ENCODE results near the gene SSBP4. TPM values are rescaled to one million over a fixed set of nuclear protein-coding genes. Genes with fewer than 3 reads are reported as not detected.
"Not testable (repeated sequence)": the region's sequence is repeated elsewhere in the genome, so short reads cannot be mapped to it uniquely, and the experiment has no call there.

SSBP4 gene
- total RNA-seq, 1 donor, result 46.2 TPM

- peaks cover 12% of the 10 kb centered on the region for H3K27me3 ChIP-seq (ENCODE audit: insufficient read depth, low read length)
- H3K4me1 ChIP-seq (ENCODE audit: insufficient read depth, low read length), result peaks cover 76% of the 10 kb centered on the region
- H3K4me3 ChIP-seq (ENCODE audit: low read length), result peak overlapping the region; percentile 13
- H3K9me3 ChIP-seq (ENCODE audit: low read depth, low read length), result no peaks in the 10 kb centered on the region
These were observed 30.1 kb upstream of the SSBP4 start for GRCh38 chr19:18388960-18389725.

DNA sequence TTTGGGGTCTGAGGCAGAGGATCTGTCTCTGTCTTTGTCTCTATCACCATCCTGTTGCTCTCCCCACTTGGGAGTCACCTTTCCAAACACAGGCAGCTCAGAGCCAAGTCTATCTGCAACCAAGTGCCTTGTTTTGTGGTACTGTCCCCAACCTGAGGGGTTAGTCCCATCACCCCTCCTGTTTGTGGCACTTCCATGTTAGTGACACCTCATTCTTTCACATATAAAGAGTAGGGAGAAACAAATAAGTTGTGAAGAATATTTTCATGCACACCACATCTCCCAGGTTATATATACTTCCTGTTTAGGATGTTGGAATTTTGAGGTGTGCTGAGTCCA, 29.5 kb upstream of the SSBP4 start:
- Histone ChIP-seq H3K9me3 (ENCODE audit: low read depth, low read length) (no peaks in the 10 kb centered on the region), H3K4me1 (ENCODE audit: insufficient read depth, low read length) (peaks cover 78% of the 10 kb centered on the region), H3K27me3 (ENCODE audit: insufficient read depth, low read length) (peaks cover 12% of the 10 kb centered on the region), H3K4me3 (ENCODE audit: low read length) (no peak overlapping the region)

GRCh38 chr19:18390065-18390907, 28.9 kb upstream of the SSBP4 start:
- Histone ChIP-seq H3K4me3 (ENCODE audit: low read length) (no peak overlapping the region), H3K27me3 (ENCODE audit: insufficient read depth, low read length) (peaks cover 10% of the 10 kb centered on the region), H3K4me1 (ENCODE audit: insufficient read depth, low read length) (peaks cover 81% of the 10 kb centered on the region)

DNA sequence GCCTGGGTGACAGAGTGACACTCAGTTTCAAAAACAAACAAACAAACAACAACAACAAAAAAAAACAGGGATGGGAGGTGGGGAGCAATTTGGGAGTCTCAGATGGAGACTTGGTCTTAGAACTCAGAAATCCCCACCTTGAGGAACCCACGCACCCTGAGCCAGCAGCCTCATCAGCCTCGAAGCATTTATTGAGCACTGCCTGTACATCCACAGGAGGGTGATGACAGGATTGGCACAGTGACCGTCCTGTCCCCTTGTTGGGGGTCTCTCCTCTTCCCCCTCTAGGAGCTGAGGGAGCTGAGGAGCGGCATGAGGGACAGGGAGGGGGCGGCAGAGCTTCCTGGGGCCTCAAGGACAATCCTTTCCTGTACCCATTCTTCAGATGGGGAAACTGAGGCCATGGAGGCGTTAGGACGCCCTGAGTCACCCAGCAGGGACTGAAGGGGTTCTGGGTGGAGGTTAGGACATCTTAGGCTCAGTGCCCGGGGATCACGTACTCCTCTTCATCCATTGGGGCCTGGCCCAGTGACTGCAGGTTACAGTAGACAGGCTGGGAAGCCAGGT, 27.6 kb upstream of the SSBP4 start:
- no peak overlapping the region for H3K4me3 ChIP-seq (ENCODE audit: low read length)
- H3K27me3 ChIP-seq (ENCODE audit: insufficient read depth, low read length), result peaks cover 7% of the 10 kb centered on the region
- peaks cover 83% of the 10 kb centered on the region for H3K4me1 ChIP-seq (ENCODE audit: insufficient read depth, low read length)
- H3K9me3 ChIP-seq (ENCODE audit: low read depth, low read length), result no peaks in the 10 kb centered on the region

More at GRCh38 chr19:18390065-18390907, 28.9 kb upstream of the SSBP4 start:
- H3K9me3 ChIP-seq (ENCODE audit: low read depth, low read length), result no peaks in the 10 kb centered on the region

DNA sequence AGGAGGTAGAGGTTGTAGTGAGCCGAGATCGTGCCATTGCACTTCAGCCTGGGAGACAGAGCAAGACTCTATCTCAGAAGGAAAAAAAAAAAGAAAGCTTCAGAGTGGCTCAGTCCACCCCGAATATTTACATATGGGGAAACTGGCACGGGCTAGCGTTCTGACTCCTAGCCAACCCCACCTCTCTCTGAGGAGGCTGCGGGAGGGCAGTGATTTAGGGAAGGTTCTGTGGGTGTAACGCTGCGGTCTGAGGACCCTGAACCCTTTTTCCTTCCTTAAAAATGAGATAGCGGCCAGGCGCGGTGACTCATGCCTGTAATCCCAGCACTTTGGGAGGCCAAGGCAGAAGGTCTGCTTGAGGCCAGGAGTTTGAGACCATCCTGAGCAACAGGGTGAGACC, 26.8 kb upstream of the SSBP4 start:
- no peaks in the 10 kb centered on the region for H3K9me3 ChIP-seq (ENCODE audit: low read depth, low read length)
- H3K4me1 ChIP-seq (ENCODE audit: insufficient read depth, low read length), result peaks cover 86% of the 10 kb centered on the region
- peaks cover 2% of the 10 kb centered on the region for H3K27me3 ChIP-seq (ENCODE audit: insufficient read depth, low read length)
- H3K4me3 ChIP-seq (ENCODE audit: low read length), result peak overlapping the region; percentile 81

- no peaks in the 10 kb centered on the region for H3K27me3 ChIP-seq (ENCODE audit: insufficient read depth, low read length)
- peak overlapping the region; percentile 81 for H3K4me3 ChIP-seq (ENCODE audit: low read length)
- peaks cover 86% of the 10 kb centered on the region for H3K4me1 ChIP-seq (ENCODE audit: insufficient read depth, low read length)
- no peaks in the 10 kb centered on the region for H3K9me3 ChIP-seq (ENCODE audit: low read depth, low read length)
These were observed 26.3 kb upstream of the SSBP4 start for GRCh38 chr19:18392926-18393325.

DNA sequence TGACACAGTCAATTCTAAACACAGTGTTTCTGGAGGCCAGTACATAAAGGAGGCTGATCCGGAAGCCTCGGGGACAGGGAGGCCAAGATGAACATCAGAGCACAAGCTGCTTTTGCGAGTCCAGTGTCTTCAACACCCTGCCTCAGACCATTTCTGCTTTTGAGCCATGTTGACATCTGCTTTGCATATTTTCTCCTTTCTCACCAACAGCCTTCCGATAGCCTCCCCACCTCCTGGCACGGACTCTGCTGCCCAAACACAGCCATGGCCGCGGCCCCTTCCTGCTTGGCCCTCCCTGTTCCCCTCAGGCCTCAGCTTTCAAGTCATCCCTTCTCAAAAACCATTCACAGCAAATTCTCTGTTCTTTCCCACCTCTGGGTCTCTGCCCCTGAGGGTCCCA, 25.4 kb upstream of the SSBP4 start:
- Histone ChIP-seq H3K4me3 (ENCODE audit: low read length) (peak overlapping the region; percentile 81), H3K27me3 (ENCODE audit: insufficient read depth, low read length) (no peaks in the 10 kb centered on the region), H3K9me3 (ENCODE audit: low read depth, low read length) (no peaks in the 10 kb centered on the region), H3K4me1 (ENCODE audit: insufficient read depth, low read length) (peaks cover 86% of the 10 kb centered on the region)

GRCh38 chr19:18396471-18397241, 22.5 kb upstream of the SSBP4 start:
- H3K4me3 ChIP-seq (ENCODE audit: low read length), result peak overlapping the region; percentile 81
- peaks cover 82% of the 10 kb centered on the region for H3K4me1 ChIP-seq (ENCODE audit: insufficient read depth, low read length)
- no peaks in the 10 kb centered on the region for H3K27me3 ChIP-seq (ENCODE audit: insufficient read depth, low read length)
- no peaks in the 10 kb centered on the region for H3K9me3 ChIP-seq (ENCODE audit: low read depth, low read length)

GRCh38 chr19:18397242-18398202, 21.7 kb upstream of the SSBP4 start, which contains the start of gene LRRC25:
Gene LRRC25, minus strand, starts transcription at chr19:18397622. Its CDS starts 659 bp downstream, at chr19:18396963.
- Histone ChIP-seq H3K4me1 (ENCODE audit: insufficient read depth, low read length) (peaks cover 82% of the 10 kb centered on the region), H3K9me3 (ENCODE audit: low read depth, low read length) (no peaks in the 10 kb centered on the region), H3K27me3 (ENCODE audit: insufficient read depth, low read length) (no peaks in the 10 kb centered on the region), H3K4me3 (ENCODE audit: low read length) (peak within 1 kb of the TSS; percentile 81)

DNA sequence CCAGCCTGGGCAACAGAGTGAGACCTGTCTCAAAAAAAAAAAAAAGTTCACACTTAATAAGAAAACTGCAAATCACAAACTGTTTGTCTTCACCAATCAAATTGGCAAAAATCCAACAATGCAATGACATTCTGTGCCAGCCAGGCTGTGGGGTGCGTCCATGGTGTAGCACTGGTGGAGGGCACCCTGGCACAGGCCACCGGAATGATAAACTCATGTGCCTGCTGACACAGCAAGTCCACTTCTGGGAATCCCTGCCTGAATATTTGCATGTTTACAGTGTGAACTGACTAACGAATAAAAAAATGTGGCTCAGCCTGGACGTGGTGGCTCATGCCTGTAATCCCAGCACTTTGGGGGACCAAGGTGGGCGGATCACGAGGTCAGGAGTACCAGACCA, 20.2 kb upstream of the SSBP4 start:
- peaks cover 80% of the 10 kb centered on the region for H3K4me1 ChIP-seq (ENCODE audit: insufficient read depth, low read length)

GRCh38 chr19:18401580-18402112, 17.6 kb upstream of the SSBP4 start:
- Histone ChIP-seq H3K9me3 (ENCODE audit: low read depth, low read length) (no peaks in the 10 kb centered on the region), H3K4me3 (ENCODE audit: low read length) (no peak overlapping the region), H3K4me1 (ENCODE audit: insufficient read depth, low read length) (peaks cover 68% of the 10 kb centered on the region), H3K27me3 (ENCODE audit: insufficient read depth, low read length) (no peaks in the 10 kb centered on the region)

More for the DNA sequence above, 20.2 kb upstream of the SSBP4 start:
- no peak overlapping the region for H3K4me3 ChIP-seq (ENCODE audit: low read length)
- no peaks in the 10 kb centered on the region for H3K27me3 ChIP-seq (ENCODE audit: insufficient read depth, low read length)
- no peaks in the 10 kb centered on the region for H3K9me3 ChIP-seq (ENCODE audit: low read depth, low read length)

DNA sequence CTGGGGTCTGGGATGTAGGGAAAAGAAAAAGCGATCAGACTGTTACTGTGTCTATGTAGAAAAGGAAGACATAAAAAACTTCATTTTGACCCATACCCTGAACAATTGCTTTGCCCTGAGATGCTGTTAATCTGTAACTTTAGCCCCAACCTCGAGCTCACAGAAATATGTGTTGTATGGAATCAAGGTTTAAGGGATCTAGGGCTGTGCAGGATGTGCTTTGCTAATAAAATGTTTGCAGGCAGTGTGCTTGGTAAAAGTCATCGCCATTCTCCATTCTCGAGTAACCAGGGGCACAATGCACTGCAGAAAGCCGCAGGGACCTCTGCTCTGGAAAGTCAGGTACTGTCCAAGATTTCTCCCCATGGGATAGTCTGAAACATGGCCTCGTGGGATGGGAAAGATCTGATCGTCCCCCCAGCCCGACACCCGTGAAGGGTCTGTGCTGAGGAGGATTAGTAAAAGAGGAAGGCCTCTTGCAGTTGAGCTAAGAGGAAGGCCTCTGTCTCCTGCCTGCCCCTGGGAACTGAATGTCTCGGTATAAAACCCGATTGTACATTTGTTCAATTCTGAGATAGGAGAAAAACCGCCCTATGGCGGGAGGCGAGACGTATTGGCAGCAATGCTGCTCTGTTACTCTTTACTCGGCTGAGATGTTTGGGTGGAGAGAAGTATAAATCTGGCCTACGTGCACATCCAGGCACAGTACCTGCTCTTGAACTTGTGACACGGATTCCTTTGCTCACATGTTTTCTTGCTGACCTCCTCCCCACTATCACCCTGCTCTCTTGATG, 16.5 kb upstream of the SSBP4 start:
- not testable (repeated sequence) for H3K27me3 ChIP-seq (ENCODE audit: insufficient read depth, low read length); H3K9me3 ChIP-seq (ENCODE audit: low read depth, low read length); H3K4me3 ChIP-seq (ENCODE audit: low read length)
- H3K4me1 ChIP-seq (ENCODE audit: insufficient read depth, low read length), result peaks cover 58% of the 10 kb centered on the region

GRCh38 chr19:18405754-18406153, 13.4 kb upstream of the SSBP4 start:
- peaks cover 43% of the 10 kb centered on the region for H3K4me1 ChIP-seq (ENCODE audit: insufficient read depth, low read length)
- not testable (repeated sequence) for H3K9me3 ChIP-seq (ENCODE audit: low read depth, low read length); H3K4me3 ChIP-seq (ENCODE audit: low read length)

More at GRCh38 chr19:18405754-18406153, 13.4 kb upstream of the SSBP4 start:
- H3K27me3 ChIP-seq (ENCODE audit: insufficient read depth, low read length), result not testable (repeated sequence)
